Gastrocnemius medialis (tissue), 4 donors: ENCODE data around the gene CARMIL1.

ENCODE experiments used
- POLR2A ChIP-seq, 2 donors: fragments of 450-650 bp; IDR thresholded peaks; one replicate each; pipeline ENCODE4 v1.6.1; 2017; ENCODE audit warnings: antibody characterized with exemption in 2 of 2, mild to moderate bottlenecking in 2 of 2, moderate library complexity in 2 of 2
- TF ChIP-seq, protein P1 (sequence below), 5 experiments: fragments of 450-650 bp in 3 of 5; fragments of 200-600 bp in 2 of 5; sonication (generic) in 2 of 5; IDR thresholded peaks in 4 of 5; conservative IDR thresholded peaks in 1 of 5; 1 replicate in 4 of 5; 2 replicates in 1 of 5; pipeline ENCODE4 v1.5.1; 2016 to 2019; ENCODE audit warnings: antibody characterized with exemption in 5 of 5, mild to moderate bottlenecking in 3 of 5, moderate library complexity in 3 of 5

DNA sequence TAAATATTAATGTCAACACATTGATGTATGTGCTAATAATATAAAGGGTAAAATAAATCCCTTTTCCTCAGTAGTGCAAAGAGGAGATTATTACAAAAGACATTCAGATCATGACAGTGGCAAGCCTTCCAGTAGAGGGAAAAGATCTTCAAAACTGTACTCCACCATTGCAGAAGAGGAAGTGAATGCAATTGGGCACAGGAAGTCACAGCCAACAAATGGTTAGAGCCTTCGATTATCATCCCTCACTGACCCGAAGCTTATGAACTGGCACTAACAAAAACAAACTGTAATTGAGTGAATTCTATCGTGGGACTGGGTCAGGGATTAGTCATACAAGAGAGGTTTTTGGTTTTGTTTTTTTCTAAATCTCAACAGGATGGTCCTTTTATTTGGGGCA lies 333.5 kb downstream of the CARMIL1 start:
- no peak for TF ChIP-seq POLR2A (IDR thresholded peaks at IDR 0.05)
- TF ChIP-seq, protein P1, sequence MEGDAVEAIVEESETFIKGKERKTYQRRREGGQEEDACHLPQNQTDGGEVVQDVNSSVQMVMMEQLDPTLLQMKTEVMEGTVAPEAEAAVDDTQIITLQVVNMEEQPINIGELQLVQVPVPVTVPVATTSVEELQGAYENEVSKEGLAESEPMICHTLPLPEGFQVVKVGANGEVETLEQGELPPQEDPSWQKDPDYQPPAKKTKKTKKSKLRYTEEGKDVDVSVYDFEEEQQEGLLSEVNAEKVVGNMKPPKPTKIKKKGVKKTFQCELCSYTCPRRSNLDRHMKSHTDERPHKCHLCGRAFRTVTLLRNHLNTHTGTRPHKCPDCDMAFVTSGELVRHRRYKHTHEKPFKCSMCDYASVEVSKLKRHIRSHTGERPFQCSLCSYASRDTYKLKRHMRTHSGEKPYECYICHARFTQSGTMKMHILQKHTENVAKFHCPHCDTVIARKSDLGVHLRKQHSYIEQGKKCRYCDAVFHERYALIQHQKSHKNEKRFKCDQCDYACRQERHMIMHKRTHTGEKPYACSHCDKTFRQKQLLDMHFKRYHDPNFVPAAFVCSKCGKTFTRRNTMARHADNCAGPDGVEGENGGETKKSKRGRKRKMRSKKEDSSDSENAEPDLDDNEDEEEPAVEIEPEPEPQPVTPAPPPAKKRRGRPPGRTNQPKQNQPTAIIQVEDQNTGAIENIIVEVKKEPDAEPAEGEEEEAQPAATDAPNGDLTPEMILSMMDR (IDR thresholded peaks at IDR 0.05 in 4 of 5, conservative IDR thresholded peaks at IDR 0.05 in 1 of 5): no peak
